Loucy (cell line): ENCODE results near the gene FLVCR2.

Source experiments
- H2AFZ ChIP-seq: fragments of 200-600 bp; sonication (generic); 2 replicates; pipeline ENCODE4 v1.6.0; 2016; ENCODE audit warnings: antibody characterized with exemption, mild to moderate bottlenecking, low read length, moderate library complexity
- H3F3A ChIP-seq: fragments of 200-600 bp; 2 replicates; pipeline ENCODE4 v1.6.0; 2016; ENCODE audit warnings: antibody characterized with exemption, low read depth, mild to moderate bottlenecking
- H3K27me3 ChIP-seq: fragments of 200-600 bp; sonication (generic); 2 replicates; pipeline ENCODE4 v1.6.1; 2014; ENCODE audit warnings: low read length, mild to moderate bottlenecking; ENCODE audit not compliant: insufficient read depth, poor library complexity, severe bottlenecking
- H3K36me3 ChIP-seq: fragments of 200-600 bp; sonication (generic); 2 replicates; pipeline ENCODE4 v1.6.1; 2016; ENCODE audit warnings: low read length; ENCODE audit not compliant: insufficient read depth
- H3K4me1 ChIP-seq: fragments of 200-600 bp; sonication (generic); 2 replicates; pipeline ENCODE4 v1.5.1; 2014; ENCODE audit warnings: low read length, mild to moderate bottlenecking; ENCODE audit not compliant: insufficient read depth, poor library complexity, severe bottlenecking
- H3K4me2 ChIP-seq: fragments of 200-600 bp; sonication (generic); 2 replicates; pipeline ENCODE4 v1.6.0; 2014; ENCODE audit warnings: antibody characterized with exemption, low read length, low read depth, mild to moderate bottlenecking; ENCODE audit not compliant: poor library complexity, severe bottlenecking
- H3K4me3 ChIP-seq: fragments of 200-600 bp; sonication (generic); 2 replicates; pipeline ENCODE4 v1.5.1; 2014; ENCODE audit warnings: low read length, mild to moderate bottlenecking, mixed read lengths; ENCODE audit not compliant: poor library complexity, severe bottlenecking
- H3K79me2 ChIP-seq: fragments of 200-600 bp; sonication (generic); 2 replicates; pipeline ENCODE4 v1.6.1; 2014; ENCODE audit warnings: low read length; ENCODE audit not compliant: insufficient read depth
- H3K9ac ChIP-seq: fragments of 200-600 bp; sonication (generic); 2 replicates; pipeline ENCODE4 v1.6.0; 2014; ENCODE audit warnings: mild to moderate bottlenecking, low read depth, low read length, moderate library complexity; ENCODE audit not compliant: poor library complexity, severe bottlenecking
- H3K9me2 ChIP-seq: fragments of 200-600 bp; sonication (generic); replicated peaks from 2 replicates; pipeline ENCODE4 v1.6.1; 2016; ENCODE audit warnings: low read depth, low read length, mixed read lengths
- H3K9me3 ChIP-seq: fragments of 200-600 bp; sonication (generic); 2 replicates; pipeline ENCODE4 v1.6.1; 2014; ENCODE audit warnings: mild to moderate bottlenecking, antibody characterized with exemption, low read length, low read depth; ENCODE audit not compliant: insufficient read depth
- H4K20me1 ChIP-seq: fragments of 200-600 bp; sonication (generic); 2 replicates; pipeline ENCODE4 v1.6.0; 2014; ENCODE audit warnings: antibody characterized with exemption, low read length, mild to moderate bottlenecking; ENCODE audit not compliant: insufficient read depth, poor library complexity, severe bottlenecking
- EZH2phosphoT487 ChIP-seq: fragments of 200-600 bp; IDR thresholded peaks from 2 replicates; pipeline ENCODE4 v1.6.1; 2018; ENCODE audit warnings: antibody characterized with exemption, mild to moderate bottlenecking, moderate library complexity, borderline replicate concordance
- TF ChIP-seq, protein P1 (sequence below): fragments of 200-600 bp; sonication (generic); conservative IDR thresholded peaks from 2 replicates; pipeline ENCODE4 v1.5.1; 2014; ENCODE audit warnings: mild to moderate bottlenecking, antibody characterized with exemption, low read length

FLVCR2 gene

DNA sequence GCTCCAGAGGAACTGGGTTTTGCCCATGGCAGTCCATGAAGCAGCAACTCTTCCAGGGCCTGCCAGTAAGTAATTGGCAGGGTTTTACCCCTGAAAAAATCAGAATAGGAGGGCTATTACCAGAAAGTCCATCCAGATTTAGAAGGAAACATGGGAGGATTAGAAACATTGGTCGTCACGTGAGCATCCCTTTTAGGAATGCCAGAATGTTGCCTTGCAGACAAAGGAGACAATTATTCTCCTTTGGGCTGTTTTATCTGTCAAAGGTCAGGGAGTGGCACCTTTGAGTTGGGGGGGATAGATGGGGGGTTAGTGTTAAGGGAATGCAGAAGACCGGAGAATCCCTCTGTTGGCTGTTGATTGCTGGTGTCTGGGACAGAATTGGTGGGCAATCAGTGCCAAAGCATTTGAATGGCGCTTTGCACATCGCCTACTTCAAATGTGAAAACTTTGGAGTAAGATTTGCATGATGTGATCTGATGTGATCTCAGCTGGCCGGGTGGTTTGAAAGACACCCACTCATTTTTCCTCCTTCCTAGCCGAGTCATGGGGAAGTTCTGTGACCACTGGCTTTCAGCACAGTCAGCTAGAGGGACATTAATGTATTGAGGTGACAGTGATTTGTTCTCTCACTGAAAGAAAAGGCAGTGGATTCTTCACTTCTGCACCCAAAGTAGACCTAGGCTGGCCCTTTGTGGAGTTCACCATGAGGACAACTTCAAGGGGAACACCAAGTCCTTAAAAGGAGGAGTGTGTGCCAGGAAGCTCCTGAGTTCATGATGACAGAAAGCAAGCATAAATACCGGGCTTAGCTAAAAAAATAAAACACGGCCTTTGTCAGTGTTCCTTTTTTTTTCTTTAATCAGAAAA, 31.4 kb downstream of the FLVCR2 start:
- Histone ChIP-seq H3K27me3 (no peaks in the 10 kb centered on the region), H3K79me2 (no peaks in the 10 kb centered on the region), H3K9ac (no peak overlapping the region), H3K4me1 (no peaks in the 10 kb centered on the region), H3K9me2 (no peaks in the 10 kb centered on the region), H3F3A (no peaks in the 10 kb centered on the region), H3K36me3 (no peaks in the 10 kb centered on the region), H4K20me1 (no peaks in the 10 kb centered on the region), H3K9me3 (no peaks in the 10 kb centered on the region), H2AFZ (no peak overlapping the region), H3K4me3 (no peak overlapping the region), H3K4me2 (no peak overlapping the region)
- TF ChIP-seq, protein P1, sequence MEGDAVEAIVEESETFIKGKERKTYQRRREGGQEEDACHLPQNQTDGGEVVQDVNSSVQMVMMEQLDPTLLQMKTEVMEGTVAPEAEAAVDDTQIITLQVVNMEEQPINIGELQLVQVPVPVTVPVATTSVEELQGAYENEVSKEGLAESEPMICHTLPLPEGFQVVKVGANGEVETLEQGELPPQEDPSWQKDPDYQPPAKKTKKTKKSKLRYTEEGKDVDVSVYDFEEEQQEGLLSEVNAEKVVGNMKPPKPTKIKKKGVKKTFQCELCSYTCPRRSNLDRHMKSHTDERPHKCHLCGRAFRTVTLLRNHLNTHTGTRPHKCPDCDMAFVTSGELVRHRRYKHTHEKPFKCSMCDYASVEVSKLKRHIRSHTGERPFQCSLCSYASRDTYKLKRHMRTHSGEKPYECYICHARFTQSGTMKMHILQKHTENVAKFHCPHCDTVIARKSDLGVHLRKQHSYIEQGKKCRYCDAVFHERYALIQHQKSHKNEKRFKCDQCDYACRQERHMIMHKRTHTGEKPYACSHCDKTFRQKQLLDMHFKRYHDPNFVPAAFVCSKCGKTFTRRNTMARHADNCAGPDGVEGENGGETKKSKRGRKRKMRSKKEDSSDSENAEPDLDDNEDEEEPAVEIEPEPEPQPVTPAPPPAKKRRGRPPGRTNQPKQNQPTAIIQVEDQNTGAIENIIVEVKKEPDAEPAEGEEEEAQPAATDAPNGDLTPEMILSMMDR = no peak
- TF ChIP-seq EZH2phosphoT487 = no peak

DNA sequence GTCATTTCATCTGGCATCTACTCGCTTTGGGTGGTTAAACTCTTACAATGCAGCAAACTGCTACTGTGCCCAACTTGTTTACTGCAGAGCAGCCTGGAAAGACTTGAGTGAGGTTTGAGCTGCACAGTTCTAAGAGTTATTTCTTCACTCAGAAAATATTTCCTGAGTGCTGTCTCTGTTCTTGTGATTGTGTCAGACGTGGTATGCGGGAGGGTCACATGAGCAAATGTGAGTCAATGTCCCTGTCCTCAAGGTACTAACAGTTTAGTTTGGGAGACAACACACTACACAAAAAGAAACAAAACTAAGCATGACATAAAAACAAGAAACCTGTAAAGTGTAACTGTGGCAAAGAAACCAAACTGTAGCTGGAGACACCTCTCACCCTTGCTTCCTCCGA, 32.4 kb downstream of the FLVCR2 start:
- Histone ChIP-seq H4K20me1 (no peaks in the 10 kb centered on the region), H3F3A (no peaks in the 10 kb centered on the region), H3K4me3 (no peak overlapping the region), H3K79me2 (no peaks in the 10 kb centered on the region), H3K9ac (no peak overlapping the region), H3K27me3 (no peaks in the 10 kb centered on the region), H3K9me2 (no peaks in the 10 kb centered on the region), H3K4me1 (no peaks in the 10 kb centered on the region), H2AFZ (no peak overlapping the region), H3K9me3 (no peaks in the 10 kb centered on the region), H3K4me2 (no peak overlapping the region), H3K36me3 (no peaks in the 10 kb centered on the region)
- TF ChIP-seq, protein P1 = no peak
- no peak for TF ChIP-seq EZH2phosphoT487

DNA sequence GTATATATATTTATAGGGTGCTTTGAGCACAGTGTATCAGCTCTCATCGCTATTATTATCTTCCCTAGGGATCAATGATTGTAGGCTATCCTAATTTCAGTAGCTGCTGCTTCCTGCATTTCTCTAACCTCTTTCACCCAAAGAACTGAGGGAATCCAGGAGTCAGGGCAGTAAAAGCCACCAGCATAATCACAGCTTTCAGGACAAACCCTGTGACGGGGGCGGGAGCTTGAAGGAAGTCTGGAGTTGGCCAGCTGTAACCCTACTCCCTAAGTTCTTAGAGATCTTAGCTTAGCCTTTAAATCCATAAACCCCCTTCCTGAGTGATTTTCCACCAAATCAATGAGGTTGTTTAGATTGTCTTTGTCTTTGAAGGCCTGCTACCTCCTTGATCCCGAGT, 33.7 kb downstream of the FLVCR2 start:
- TF ChIP-seq, protein P1 = no peak
- TF ChIP-seq EZH2phosphoT487 = no peak
- Histone ChIP-seq H3F3A (no peaks in the 10 kb centered on the region), H3K4me2 (no peak overlapping the region), H3K79me2 (no peaks in the 10 kb centered on the region), H3K9me3 (no peaks in the 10 kb centered on the region), H4K20me1 (no peaks in the 10 kb centered on the region), H3K4me3 (no peak overlapping the region), H3K4me1 (no peaks in the 10 kb centered on the region), H2AFZ (no peak overlapping the region), H3K9me2 (no peaks in the 10 kb centered on the region), H3K9ac (no peak overlapping the region), H3K36me3 (no peaks in the 10 kb centered on the region), H3K27me3 (no peaks in the 10 kb centered on the region)
